ENCODE data around the gene CKLF.

CKLF gene

GRCh38 chr16:66575060-66575459 lies 22.7 kb downstream of the CKLF start:
- Histone ChIP-seq H3K14ac (ENCODE audit: low read length) (no peak overlapping the region), H2AFZ (ENCODE audit: insufficient read depth, low read length, poor library complexity) (no peak overlapping the region), H3K27ac (ENCODE audit: low read depth, low read length) (no peak overlapping the region), H2BK12ac (ENCODE audit: low read length) (no peak overlapping the region), H3K9me3 (ENCODE audit: insufficient read depth, low read depth, low read length) (no peaks in the 10 kb centered on the region), H3K79me2 (ENCODE audit: control insufficient read depth, insufficient read depth, low read length, poor library complexity) (no peaks in the 10 kb centered on the region), H4K12ac (ENCODE audit: low read depth, low read length) (no peak overlapping the region), H3K36me3 (ENCODE audit: control insufficient read depth in 1 of 2, insufficient read depth in 2 of 2, low read length in 2 of 2) (no peaks in the 10 kb centered on the region), H3K4me2 (ENCODE audit: low read length) (no peak overlapping the region), H3K79me1 (ENCODE audit: low read length) (no peaks in the 10 kb centered on the region), H3K23ac (ENCODE audit: low read length) (no peak overlapping the region), H3K4me3 (ENCODE audit: low read depth, low read length) (no peak overlapping the region), H3K4ac (ENCODE audit: low read depth, low read length) (no peak overlapping the region), H3K18ac (ENCODE audit: low read length) (no peak overlapping the region), H4K91ac (ENCODE audit: low read depth, low read length) (no peak overlapping the region), H2BK5ac (ENCODE audit: low read depth, low read length, poor library complexity) (no peak overlapping the region), H3K4me1 (ENCODE audit: control insufficient read depth in 1 of 2, insufficient read depth in 2 of 2, low read length in 2 of 2) (no peaks in the 10 kb centered on the region), H4K8ac (ENCODE audit: low read depth, low read length) (no peak overlapping the region), H2AK5ac (ENCODE audit: low read length) (no peak overlapping the region), H3K27me3 (ENCODE audit: insufficient read depth, low read length) (peaks cover 2% of the 10 kb centered on the region), H3K9ac (ENCODE audit: low read length) (no peak overlapping the region), H2BK120ac (ENCODE audit: insufficient read depth, low read length, poor library complexity) (no peak overlapping the region)
- WGBS (ENCODE audit: extremely low coverage, insufficient coverage, insufficient read length) = no CpG with 5 or more reads among the region's 3 CpGs
- DNase-seq = no peak

DNA sequence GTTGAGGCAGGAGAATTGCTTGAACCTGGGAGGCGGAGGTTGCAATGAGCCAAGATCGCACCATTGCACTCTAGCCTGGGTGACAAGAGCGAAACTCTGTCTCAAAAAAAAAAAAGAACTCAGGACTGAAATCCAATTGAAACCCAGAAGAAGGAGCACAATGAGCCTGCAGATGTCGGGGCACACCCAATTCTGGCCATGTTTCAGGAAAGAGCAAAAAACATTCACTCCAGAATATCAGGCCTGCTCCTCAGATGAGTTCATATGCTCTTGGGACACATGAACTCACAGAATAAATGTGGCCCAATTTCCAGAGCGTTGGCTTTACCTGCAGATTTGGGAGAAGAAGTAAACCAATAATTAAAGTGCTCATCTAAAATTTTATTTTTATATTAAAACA lies 23.9 kb downstream of the CKLF start:
- no peaks in the 10 kb centered on the region for H3K79me1 ChIP-seq (ENCODE audit: low read length)
- no peak overlapping the region for H3K4ac ChIP-seq (ENCODE audit: low read depth, low read length)
- no peak overlapping the region for H3K27ac ChIP-seq (ENCODE audit: low read depth, low read length)
- no peak overlapping the region for H2BK5ac ChIP-seq (ENCODE audit: low read depth, low read length, poor library complexity)
- H2AFZ ChIP-seq (ENCODE audit: insufficient read depth, low read length, poor library complexity) = no peak overlapping the region
- H2BK120ac ChIP-seq (ENCODE audit: insufficient read depth, low read length, poor library complexity) = no peak overlapping the region
- no peak overlapping the region for H4K91ac ChIP-seq (ENCODE audit: low read depth, low read length)
- H3K36me3 ChIP-seq (ENCODE audit: control insufficient read depth in 1 of 2, insufficient read depth in 2 of 2, low read length in 2 of 2) = no peaks in the 10 kb centered on the region
- H3K9me3 ChIP-seq (ENCODE audit: insufficient read depth, low read depth, low read length) = no peaks in the 10 kb centered on the region
- H4K12ac ChIP-seq (ENCODE audit: low read depth, low read length) = no peak overlapping the region
- H4K8ac ChIP-seq (ENCODE audit: low read depth, low read length) = no peak overlapping the region
- no peaks in the 10 kb centered on the region for H3K79me2 ChIP-seq (ENCODE audit: control insufficient read depth, insufficient read depth, low read length, poor library complexity)
- H3K9ac ChIP-seq (ENCODE audit: low read length) = no peak overlapping the region
- peaks cover 4 to 5% of the 10 kb centered on the region in 2 experiments for H3K4me1 ChIP-seq (ENCODE audit: control insufficient read depth in 1 of 2, insufficient read depth in 2 of 2, low read length in 2 of 2)
- no peak for DNase-seq
- no peak overlapping the region for H2BK12ac ChIP-seq (ENCODE audit: low read length)
- no peak overlapping the region for H3K14ac ChIP-seq (ENCODE audit: low read length)
- H2AK5ac ChIP-seq (ENCODE audit: low read length) = no peak overlapping the region
- no peak overlapping the region for H3K18ac ChIP-seq (ENCODE audit: low read length)
- no peak overlapping the region for H3K23ac ChIP-seq (ENCODE audit: low read length)
- no peak overlapping the region for H3K4me2 ChIP-seq (ENCODE audit: low read length)
- H3K4me3 ChIP-seq (ENCODE audit: low read depth, low read length) = no peak overlapping the region
- H3K27me3 ChIP-seq (ENCODE audit: insufficient read depth, low read length) = peaks cover 2% of the 10 kb centered on the region
- no CpG with 5 or more reads among the region's 5 CpGs for WGBS (ENCODE audit: extremely low coverage, insufficient coverage, insufficient read length)

GRCh38 chr16:66578651-66579531 lies 26.5 kb downstream of the CKLF start, which contains the start of gene CMTM2:
CMTM2 (plus strand) TSS chr16:66579463; CDS start chr16:66579608, 145 bp downstream.
- Histone ChIP-seq H3K79me2 (ENCODE audit: control insufficient read depth, insufficient read depth, low read length, poor library complexity) (no peaks in the 10 kb centered on the region), H2AFZ (ENCODE audit: insufficient read depth, low read length, poor library complexity) (no peak within 1 kb of the TSS), H3K4me1 (ENCODE audit: control insufficient read depth in 1 of 2, insufficient read depth in 2 of 2, low read length in 2 of 2) (peaks cover 4 to 5% of the 10 kb centered on the region in 2 experiments), H3K27ac (ENCODE audit: low read depth, low read length) (no peak within 1 kb of the TSS), H3K27me3 (ENCODE audit: insufficient read depth, low read length) (peaks cover 2% of the 10 kb centered on the region), H3K9me3 (ENCODE audit: insufficient read depth, low read depth, low read length) (no peaks in the 10 kb centered on the region), H4K12ac (ENCODE audit: low read depth, low read length) (no peak within 1 kb of the TSS), H3K18ac (ENCODE audit: low read length) (no peak within 1 kb of the TSS), H3K79me1 (ENCODE audit: low read length) (no peaks in the 10 kb centered on the region), H2BK120ac (ENCODE audit: insufficient read depth, low read length, poor library complexity) (no peak within 1 kb of the TSS), H3K36me3 (ENCODE audit: control insufficient read depth in 1 of 2, insufficient read depth in 2 of 2, low read length in 2 of 2) (no peaks in the 10 kb centered on the region), H3K23ac (ENCODE audit: low read length) (no peak within 1 kb of the TSS), H4K8ac (ENCODE audit: low read depth, low read length) (no peak within 1 kb of the TSS), H4K91ac (ENCODE audit: low read depth, low read length) (no peak within 1 kb of the TSS), H3K4me2 (ENCODE audit: low read length) (no peak within 1 kb of the TSS), H3K14ac (ENCODE audit: low read length) (no peak within 1 kb of the TSS), H3K4me3 (ENCODE audit: low read depth, low read length) (no peak within 1 kb of the TSS), H2AK5ac (ENCODE audit: low read length) (no peak within 1 kb of the TSS), H3K4ac (ENCODE audit: low read depth, low read length) (no peak within 1 kb of the TSS), H2BK12ac (ENCODE audit: low read length) (no peak within 1 kb of the TSS), H2BK5ac (ENCODE audit: low read depth, low read length, poor library complexity) (no peak within 1 kb of the TSS), H3K9ac (ENCODE audit: low read length) (no peak within 1 kb of the TSS)
- no peak for DNase-seq
- WGBS (ENCODE audit: extremely low coverage, insufficient coverage, insufficient read length) = no CpG with 5 or more reads among the region's 77 CpGs

DNA sequence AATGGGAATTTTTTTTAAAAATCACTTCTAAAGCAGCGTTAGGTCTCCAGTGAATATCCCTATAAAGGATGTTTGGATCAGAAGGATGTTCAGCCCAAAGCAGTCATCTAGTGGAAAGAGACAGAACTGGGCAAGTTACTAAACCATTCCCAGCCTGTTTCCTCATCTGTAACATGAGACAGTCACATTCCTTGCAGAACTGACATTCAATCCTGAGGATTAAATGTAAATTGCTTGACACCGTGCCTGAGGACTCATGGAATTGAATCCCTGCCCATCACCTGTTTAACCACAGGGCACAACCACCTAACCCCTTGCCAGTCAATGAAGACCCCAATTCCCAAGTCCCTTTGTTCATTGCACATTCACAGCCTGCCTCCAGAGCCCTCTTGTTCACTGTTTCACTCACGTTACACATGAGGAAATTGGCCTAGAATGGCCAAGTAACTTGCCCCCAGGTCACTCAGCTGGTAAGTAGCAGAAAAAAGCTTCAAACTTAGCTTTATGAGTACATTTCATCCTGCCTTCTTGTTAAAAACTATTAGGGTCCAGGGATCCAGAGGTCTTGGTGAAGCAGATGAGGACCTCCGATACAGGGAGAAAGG lies 28.3 kb downstream of the CKLF start:
- Histone ChIP-seq H3K79me1 (ENCODE audit: low read length) (no peaks in the 10 kb centered on the region), H3K4me1 (ENCODE audit: control insufficient read depth in 1 of 2, insufficient read depth in 2 of 2, low read length in 2 of 2) (peaks cover 4 to 5% of the 10 kb centered on the region in 2 experiments), H2BK5ac (ENCODE audit: low read depth, low read length, poor library complexity) (no peak overlapping the region), H3K27me3 (ENCODE audit: insufficient read depth, low read length) (peaks cover 2% of the 10 kb centered on the region), H3K23ac (ENCODE audit: low read length) (no peak overlapping the region), H2AFZ (ENCODE audit: insufficient read depth, low read length, poor library complexity) (no peak overlapping the region), H2BK12ac (ENCODE audit: low read length) (no peak overlapping the region), H3K79me2 (ENCODE audit: control insufficient read depth, insufficient read depth, low read length, poor library complexity) (no peaks in the 10 kb centered on the region), H4K12ac (ENCODE audit: low read depth, low read length) (no peak overlapping the region), H4K8ac (ENCODE audit: low read depth, low read length) (no peak overlapping the region), H2BK120ac (ENCODE audit: insufficient read depth, low read length, poor library complexity) (no peak overlapping the region), H3K18ac (ENCODE audit: low read length) (no peak overlapping the region), H3K9me3 (ENCODE audit: insufficient read depth, low read depth, low read length) (no peaks in the 10 kb centered on the region), H3K4ac (ENCODE audit: low read depth, low read length) (no peak overlapping the region), H3K4me3 (ENCODE audit: low read depth, low read length) (no peak overlapping the region), H3K14ac (ENCODE audit: low read length) (no peak overlapping the region), H2AK5ac (ENCODE audit: low read length) (no peak overlapping the region), H3K36me3 (ENCODE audit: control insufficient read depth in 1 of 2, insufficient read depth in 2 of 2, low read length in 2 of 2) (no peaks in the 10 kb centered on the region), H4K91ac (ENCODE audit: low read depth, low read length) (no peak overlapping the region), H3K9ac (ENCODE audit: low read length) (no peak overlapping the region), H3K4me2 (ENCODE audit: low read length) (no peak overlapping the region), H3K27ac (ENCODE audit: low read depth, low read length) (no peak overlapping the region)
- peak; percentile 9 to 56 for DNase-seq
- no CpG with 5 or more reads among the region's 4 CpGs for WGBS (ENCODE audit: extremely low coverage, insufficient coverage, insufficient read length)
